Chondrocyte (in vitro differentiated cells): ENCODE data around the gene NUDT4. TPM values are rescaled to one million over a fixed set of nuclear protein-coding genes. Genes with fewer than 3 reads are reported as not detected.

Source experiments
- DNase-seq: peaks from one replicate; pipeline ENCODE4 v3.0.0; 2021; ENCODE audit warnings: mixed read lengths, low spot score
- H3K27ac Mint-ChIP-seq: one replicate; pipeline ENCODE4 v1.8.0; 2021; ENCODE audit warnings: mild to moderate bottlenecking, moderate library complexity, mixed read lengths; ENCODE audit not compliant: unreplicated experiment
- H3K27me3 Mint-ChIP-seq: 2 replicates; pipeline ENCODE4 v1.8.0; 2021; ENCODE audit warnings: low read depth, mixed read lengths
- H3K36me3 Mint-ChIP-seq: 2 replicates; pipeline ENCODE4 v1.8.0; 2021; ENCODE audit warnings: low read depth, mixed read lengths
- H3K4me1 Mint-ChIP-seq: 2 replicates; pipeline ENCODE4 v1.8.0; 2021; ENCODE audit warnings: low read depth, mild to moderate bottlenecking, mixed read lengths
- H3K4me3 Mint-ChIP-seq: one replicate; pipeline ENCODE4 v1.8.0; 2021; ENCODE audit warnings: mild to moderate bottlenecking, moderate library complexity, mixed read lengths; ENCODE audit not compliant: unreplicated experiment
- H3K9me3 Mint-ChIP-seq: 2 replicates; pipeline ENCODE4 v1.8.0; 2021; ENCODE audit warnings: low read depth, mixed read lengths
- CTCF ChIP-seq: fragments of 200-600 bp; sonication (generic); IDR thresholded peaks from 2 replicates; pipeline ENCODE4 v1.5.0; 2021; ENCODE audit warnings: antibody characterized with exemption, mild to moderate bottlenecking, moderate library complexity
- total RNA-seq: library from RNA; stranded (reverse); gene quantifications from 3 replicates; pipeline ENCODE4 v1.2.1, GENCODE V29; 2021

NUDT4 gene
- total RNA-seq, 1 donor from 2014 or later, result 69.0 TPM

GRCh38 chr12:93368766-93369165, 9.0 kb upstream of the NUDT4 start:
- no peak overlapping the region for H3K4me3 Mint-ChIP-seq
- no peaks in the 10 kb centered on the region for H3K27me3 Mint-ChIP-seq
- no peaks in the 10 kb centered on the region for H3K9me3 Mint-ChIP-seq
- H3K36me3 Mint-ChIP-seq, result no peaks in the 10 kb centered on the region
- peaks cover 17% of the 10 kb centered on the region for H3K4me1 Mint-ChIP-seq
- no peak for DNase-seq
- no peak for TF ChIP-seq CTCF
- H3K27ac Mint-ChIP-seq, result no peak overlapping the region

- no peaks in the 10 kb centered on the region for H3K27me3 Mint-ChIP-seq
- no peak overlapping the region for H3K27ac Mint-ChIP-seq
- TF ChIP-seq CTCF, result no peak
- peaks cover 22% of the 10 kb centered on the region for H3K4me1 Mint-ChIP-seq
- no peak overlapping the region for H3K4me3 Mint-ChIP-seq
- no peaks in the 10 kb centered on the region for H3K36me3 Mint-ChIP-seq
- DNase-seq, result no peak
- no peaks in the 10 kb centered on the region for H3K9me3 Mint-ChIP-seq
These were observed 8.2 kb upstream of the NUDT4 start for GRCh38 chr12:93369505-93369904.

- DNase-seq, result no peak
- H3K4me1 Mint-ChIP-seq, result peaks cover 15% of the 10 kb centered on the region
- no peaks in the 10 kb centered on the region for H3K27me3 Mint-ChIP-seq
- peak overlapping the region; percentile 36 for H3K27ac Mint-ChIP-seq
- no peak overlapping the region for H3K4me3 Mint-ChIP-seq
- no peak for TF ChIP-seq CTCF
- H3K36me3 Mint-ChIP-seq, result no peaks in the 10 kb centered on the region
- H3K9me3 Mint-ChIP-seq, result no peaks in the 10 kb centered on the region
These were observed 6.8 kb upstream of the NUDT4 start for GRCh38 chr12:93370947-93371346.

- no peak for DNase-seq
- TF ChIP-seq CTCF, result no peak
- Mint-ChIP-seq H3K4me1 (peaks cover 26% of the 10 kb centered on the region), H3K27ac (peak overlapping the region; percentile 8), H3K9me3 (no peaks in the 10 kb centered on the region), H3K27me3 (no peaks in the 10 kb centered on the region), H3K4me3 (no peak overlapping the region), H3K36me3 (no peaks in the 10 kb centered on the region)
These were observed 3.6 kb upstream of the NUDT4 start for GRCh38 chr12:93373961-93374656.

- Mint-ChIP-seq H3K4me3 (no peak overlapping the region), H3K4me1 (peaks cover 40% of the 10 kb centered on the region), H3K36me3 (no peaks in the 10 kb centered on the region), H3K27ac (no peak overlapping the region), H3K9me3 (no peaks in the 10 kb centered on the region), H3K27me3 (no peaks in the 10 kb centered on the region)
- no peak for DNase-seq
- no peak for TF ChIP-seq CTCF
These were observed 1.8 kb upstream of the NUDT4 start for GRCh38 chr12:93375906-93376305.
